22Rv1 (cell line): ENCODE results near the gene ZWILCH.

Experiments used
- H3K27ac ChIP-seq: fragments of 450-650 bp; 2 replicates; pipeline ENCODE4 v1.5.1; 2017
- CTCF ChIP-seq: fragments of 450-650 bp; IDR thresholded peaks from 2 replicates; pipeline ENCODE4 v1.5.1; 2017; ENCODE audit warnings: mild to moderate bottlenecking
- ZFX ChIP-seq: fragments of 450-650 bp; IDR thresholded peaks from 2 replicates; pipeline ENCODE4 v1.6.1; 2017; ENCODE audit warnings: antibody characterized with exemption, borderline replicate concordance

Gene ZWILCH

DNA sequence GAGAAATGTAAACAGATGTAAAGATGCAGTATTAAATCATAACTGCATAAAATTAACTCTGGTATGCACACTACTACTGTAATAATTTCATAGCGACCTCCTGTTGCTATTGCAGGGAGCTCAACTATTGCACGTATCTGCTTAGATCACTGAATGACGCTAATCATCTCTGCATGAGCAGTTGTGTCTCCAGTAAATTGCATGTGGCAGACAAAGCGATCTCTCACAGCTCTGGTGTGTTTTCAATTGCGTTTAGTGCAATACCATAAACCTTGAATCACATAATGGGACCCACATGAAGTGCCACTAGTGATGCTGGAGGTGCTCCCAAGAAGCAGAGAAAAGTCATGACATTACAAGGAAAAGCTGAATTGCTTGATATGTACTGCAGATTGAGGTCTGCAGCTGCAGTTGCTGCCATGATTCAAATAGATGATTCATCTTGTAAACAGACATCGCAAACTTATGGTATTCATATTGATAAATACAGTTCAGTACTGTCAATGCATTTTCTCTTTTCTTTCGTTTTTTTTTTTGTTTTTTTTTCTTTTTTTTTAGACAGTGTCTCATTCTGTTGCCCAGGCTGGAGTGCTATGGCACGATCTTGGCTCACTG, 90.9 kb downstream of the ZWILCH start:
- H3K27ac ChIP-seq: no peak overlapping the region
- TF ChIP-seq CTCF: no peak
- no peak for TF ChIP-seq ZFX

DNA sequence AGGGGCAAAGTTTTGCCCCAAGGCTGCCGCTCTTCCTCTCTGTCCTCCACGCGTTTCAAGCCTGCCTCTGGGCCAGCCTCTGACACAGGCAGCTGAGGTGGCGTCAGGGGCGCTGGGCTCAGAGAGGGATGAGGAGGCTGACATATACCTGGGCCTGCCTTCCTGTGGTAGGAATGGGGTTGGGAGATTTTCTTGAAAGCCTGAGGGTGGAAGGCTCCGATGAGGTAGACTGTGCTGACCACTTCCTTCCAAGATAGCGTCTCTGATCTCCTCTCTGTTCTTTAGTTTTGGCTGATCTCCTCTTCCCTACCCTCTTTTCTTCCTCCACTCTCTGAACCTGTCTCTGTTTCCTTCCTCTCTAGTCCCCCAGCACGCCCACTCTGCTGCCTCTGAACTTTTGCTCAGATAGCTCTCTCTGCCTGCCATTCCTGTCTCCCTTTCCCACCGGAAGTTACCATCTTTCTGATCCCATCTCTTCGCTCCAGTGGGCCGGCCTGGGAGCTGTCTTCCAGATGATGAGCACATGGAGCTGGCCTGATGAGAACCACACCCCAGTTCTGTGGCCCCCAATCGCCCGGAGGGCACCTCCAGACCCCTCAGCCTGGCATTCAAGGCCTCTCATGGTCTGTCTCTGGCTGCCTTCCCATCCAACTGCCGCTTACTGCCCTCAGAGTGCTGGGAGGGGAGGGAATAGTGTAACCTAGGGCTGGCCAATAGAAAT, 93.1 kb downstream of the ZWILCH start:
- H3K27ac ChIP-seq: no peak overlapping the region
- TF ChIP-seq ZFX (no peak), CTCF (no peak)
